Activated T-cell treated with anti-CD3 and anti-CD28 coated beads, Interleukin-2, amount 50 U/mL, for 1 hour (primary cell): ENCODE results near the gene ABT1.

Experiments used
- DNase-seq: peaks from one replicate; pipeline ENCODE4 v3.0.0-alpha.2; 2020

ABT1 gene

GRCh38 chr6:26607434-26608230 is 10.9 kb downstream of the ABT1 start:
- peak; percentile 38 for DNase-seq

GRCh38 chr6:26609463-26609862 is 12.7 kb downstream of the ABT1 start:
- no peak for DNase-seq

GRCh38 chr6:26611599-26611998 is 14.8 kb downstream of the ABT1 start:
- DNase-seq = no peak

- DNase-seq = no peak
These were observed 16.4 kb downstream of the ABT1 start for GRCh38 chr6:26613201-26613600.

GRCh38 chr6:26613689-26614683 is 17.2 kb downstream of the ABT1 start:
- DNase-seq = peak; percentile 47

DNA sequence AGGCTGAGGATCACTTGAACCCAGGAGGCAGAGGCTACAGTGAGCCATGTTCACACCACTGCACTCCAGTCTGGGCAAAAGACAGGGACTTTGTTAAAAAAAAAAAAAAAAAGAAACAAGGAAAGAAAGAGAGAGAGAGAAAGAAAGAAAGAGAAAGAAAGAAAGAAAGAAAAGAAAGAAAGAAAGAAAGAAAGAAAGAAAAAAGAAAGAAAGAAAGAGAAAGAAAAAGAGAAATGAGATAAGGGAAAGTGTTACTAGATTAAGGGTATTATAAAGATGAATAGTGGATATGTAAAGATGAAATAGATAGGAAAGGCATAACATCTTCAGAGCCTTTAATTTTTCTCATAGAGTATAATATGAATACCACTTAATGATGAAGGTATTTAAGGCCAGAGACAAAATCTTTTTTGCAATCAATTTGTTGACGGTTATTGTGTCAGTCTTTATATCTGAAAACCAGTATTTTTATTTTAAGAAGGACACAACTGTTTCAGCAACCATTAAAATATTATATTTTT is 26.6 kb downstream of the ABT1 start:
- no peak for DNase-seq

- no peak for DNase-seq
These were observed 27.8 kb downstream of the ABT1 start for GRCh38 chr6:26624557-26624956.

DNA sequence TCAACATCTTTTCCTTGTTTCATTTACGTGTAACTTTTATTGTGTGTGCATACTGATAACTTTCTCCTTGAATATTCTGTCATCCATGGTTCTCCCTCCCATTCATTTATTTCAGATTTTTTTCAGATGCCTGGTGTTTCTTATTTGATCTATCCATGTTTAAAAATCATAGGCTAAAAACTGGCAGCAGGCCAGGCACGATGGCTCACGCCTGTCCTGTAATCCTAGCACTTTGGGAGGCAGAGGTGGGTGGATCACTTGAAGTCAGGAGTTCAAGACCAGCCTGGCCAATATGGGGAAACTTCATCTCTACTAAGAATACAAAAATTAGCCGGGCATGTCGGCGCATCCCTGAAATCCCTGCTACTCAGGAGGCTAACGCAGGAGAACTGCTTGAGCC is 31.1 kb downstream of the ABT1 start:
- no peak for DNase-seq

DNA sequence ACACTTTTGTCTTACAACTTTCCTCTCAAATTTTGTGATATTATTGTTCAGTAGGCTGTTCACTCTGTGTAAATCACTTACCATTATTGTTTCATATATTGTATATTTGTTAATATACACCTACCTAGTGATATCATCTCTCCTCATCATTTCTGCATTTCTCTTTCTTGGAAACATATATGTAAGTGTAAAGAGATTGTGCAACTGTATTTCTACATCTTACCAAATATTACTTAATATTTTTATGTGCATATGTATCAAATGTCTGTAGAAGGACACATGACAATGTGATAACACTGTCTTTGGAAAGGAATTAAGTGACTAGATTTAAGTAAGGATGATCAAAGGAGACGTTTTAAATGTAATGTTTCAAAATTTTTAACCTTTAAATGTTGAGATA is 32.6 kb downstream of the ABT1 start:
- DNase-seq = no peak

DNA sequence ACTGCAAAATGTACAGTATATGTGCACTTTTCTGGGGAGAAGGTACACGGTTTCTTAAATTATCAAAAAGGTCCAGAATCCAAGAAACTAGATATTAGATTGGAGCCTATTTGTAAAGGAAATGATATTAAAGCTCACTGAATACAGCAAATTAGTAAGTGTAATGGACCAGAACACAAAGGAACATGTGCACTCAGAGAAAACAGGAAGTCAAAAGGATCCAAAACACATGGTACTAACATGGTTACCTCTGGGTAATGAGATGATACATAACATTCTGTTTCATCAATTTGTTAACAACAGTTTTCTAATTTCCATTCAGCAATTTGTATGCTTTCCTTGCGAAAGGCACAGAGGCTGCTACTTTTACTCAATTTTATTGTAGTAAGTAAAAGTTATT is 44.1 kb downstream of the ABT1 start:
- DNase-seq = no peak

- DNase-seq = no peak
These were observed 49.3 kb downstream of the ABT1 start for GRCh38 chr6:26646074-26646473.
